B cell (primary cell): ENCODE measurements around the gene EXOC3L1.

Experiments
- CTCF ChIP-seq: fragments of 200-600 bp; IDR thresholded peaks from one replicate; pipeline ENCODE4 v1.8.0; 2022; ENCODE audit warnings: antibody characterized with exemption, mild to moderate bottlenecking
- EZH2 ChIP-seq: IDR thresholded peaks from 2 replicates; pipeline ENCODE4 v1.6.1; 2012; ENCODE audit warnings: borderline replicate concordance, low read depth, mild to moderate bottlenecking, moderate library complexity, low read length; ENCODE audit not compliant: insufficient read depth, poor library complexity, severe bottlenecking

- TF ChIP-seq CTCF (no peak), EZH2 (peak; percentile 52)
Measured at GRCh38 chr16:67165121-67166078, 24.5 kb downstream of the EXOC3L1 start.
